HepG2 (cell line): ENCODE results near the gene EEPD1. TPM values are rescaled to one million over a fixed set of nuclear protein-coding genes. Genes with fewer than 3 reads are reported as not detected.

Experiments used
- ATAC-seq: fragments of 200-7000 bp; cut with Tn5 transposase; 3 replicates; pipeline ENCODE4 v1.9.1; 2020; ENCODE audit warnings: mild to moderate bottlenecking, moderate library complexity
- BruUV-seq: library from RNA; stranded (reverse); fragments of 400-500 nt; replicated peaks from 2 replicates; lab custom pipeline; 2021; lab: Mats Ljungman, UMichigan
- CTCF ChIA-PET: fragments of 300-600 bp; formaldehyde crosslinking; extraction: SDS; loops from one replicate; lab custom pipeline; 2021; ENCODE audit warnings: low total read pairs, inconsistent platforms, low intra/inter-chr PET ratio; lab: Yijun Ruan, JAX
- POLR2A ChIA-PET: fragments of 350-600 bp; sonication (Branson Sonifier 250); formaldehyde crosslinking; loops from one replicate; lab custom pipeline; 2020; ENCODE audit warnings: antibody characterized with exemption, inconsistent platforms; lab: Yijun Ruan, JAX
- DNase-seq: peaks from one replicate; pipeline ENCODE4 v3.0.0-alpha.2; 2015; ENCODE audit warnings: low spot score
- FAIRE-seq: peaks from 3 replicates; lab custom pipeline; 2011; peaks lifted over from hg19 to GRCh38; lab: Jason Lieb, UNC
- H2AFZ ChIP-seq: one replicate; pipeline ENCODE4 v1.6.1; 2011; ENCODE audit warnings: low read length, inconsistent platforms
- H3K27ac ChIP-seq: fragments of 300-600 bp; 3 replicates; pipeline ENCODE4 v1.8.0; 2011; ENCODE audit warnings: mixed run types, mild to moderate bottlenecking, mixed read lengths, low read length, inconsistent platforms; ENCODE audit not compliant: insufficient read depth; ENCODE audit errors: extremely low read length
- H3K27me3 ChIP-seq, 2 experiments: fragments of 200-600 bp in 1 of 2; 2 replicates in 1 of 2; 3 replicates in 1 of 2; pipeline versions ENCODE4 v1.6.0 to v1.8.0; 2011; ENCODE audit warnings: low read length in 2 of 2, mild to moderate bottlenecking in 2 of 2, moderate library complexity in 2 of 2, inconsistent platforms in 1 of 2; ENCODE audit not compliant: insufficient read depth in 2 of 2, control insufficient read depth in 1 of 2
- H3K36me3 ChIP-seq, 2 experiments: fragments of 200-600 bp in 1 of 2; replicated peaks in 1 of 2; 2 replicates in 1 of 2; 3 replicates in 1 of 2; pipeline versions ENCODE4 v1.5.1 to v1.8.0; 2011; ENCODE audit warnings: low read length in 2 of 2, inconsistent platforms in 1 of 2; ENCODE audit not compliant: insufficient read depth in 2 of 2, control insufficient read depth in 1 of 2
- H3K4me1 ChIP-seq: 2 replicates; pipeline ENCODE4 v1.5.1; 2012; ENCODE audit warnings: low read length, inconsistent platforms; ENCODE audit not compliant: insufficient read depth
- H3K4me2 ChIP-seq: 2 replicates; pipeline ENCODE4 v1.6.0; 2011; ENCODE audit warnings: low read depth, low read length, inconsistent platforms
- H3K4me3 ChIP-seq, 3 experiments: fragments of 200-600 bp in 1 of 3; sonication (generic), shearing (Covaris generic) in 1 of 3; replicated peaks in 1 of 3; 2 replicates each; pipeline ENCODE4 v1.5.1; 2011 to 2016; ENCODE audit warnings: low read length in 3 of 3, inconsistent platforms in 2 of 3, low read depth in 2 of 3, mild to moderate bottlenecking in 2 of 3, control low read depth in 1 of 3, mixed read lengths in 1 of 3; ENCODE audit not compliant: insufficient read depth in 1 of 3
- H3K79me2 ChIP-seq: one replicate; pipeline ENCODE4 v1.6.1; 2011; ENCODE audit warnings: low read length, inconsistent platforms; ENCODE audit not compliant: insufficient read depth
- H3K9ac ChIP-seq: 2 replicates; pipeline ENCODE4 v1.6.0; 2011; ENCODE audit warnings: mild to moderate bottlenecking, low read depth, low read length, inconsistent platforms; ENCODE audit not compliant: insufficient read depth
- H3K9me3 ChIP-seq: 2 replicates; pipeline ENCODE4 v1.5.1; 2012; ENCODE audit warnings: mild to moderate bottlenecking, low read length
- H4K20me1 ChIP-seq: 2 replicates; pipeline ENCODE4 v1.6.0; 2011; ENCODE audit warnings: inconsistent platforms, mild to moderate bottlenecking, low read length, moderate library complexity; ENCODE audit not compliant: insufficient read depth
- ATF3 ChIP-seq: sonication (generic); formaldehyde crosslinking; IDR thresholded peaks from 2 replicates; pipeline ENCODE4 v1.4.0; 2020; ENCODE audit warnings: missing genetic modification reagents
- FOXK2 ChIP-seq: fragments of 450-650 bp; IDR thresholded peaks from 2 replicates; pipeline ENCODE4 v1.6.1; 2016
- HNRNPL ChIP-seq: fragments of 200-400 bp; formaldehyde crosslinking; IDR thresholded peaks from 2 replicates; pipeline ENCODE4 v1.6.1; 2017; ENCODE audit warnings: mild to moderate bottlenecking, low read depth, low read length
- KLF16 ChIP-seq, 2 experiments: sonication (generic) in 1 of 2; formaldehyde crosslinking in 1 of 2; IDR thresholded peaks; 2 replicates each; pipeline versions ENCODE4 v1.6.1 to v1.8.0; 2016 to 2023; ENCODE audit warnings: missing genetic modification reagents in 2 of 2, missing compliant biosample characterization in 1 of 2
- MIXL1 ChIP-seq: IDR thresholded peaks from 2 replicates; pipeline ENCODE4 v1.6.1; 2016
- MYPOP ChIP-seq: sonication (generic); formaldehyde crosslinking; IDR thresholded peaks from 2 replicates; pipeline ENCODE4 v1.8.1; 2023; ENCODE audit warnings: mild to moderate bottlenecking, moderate library complexity, missing genetic modification reagents
- PHF5A ChIP-seq: IDR thresholded peaks from one replicate; pipeline ENCODE4 v1.6.1; 2018; ENCODE audit warnings: low read depth, missing genetic modification reagents; ENCODE audit not compliant: unreplicated experiment
- POLR2AphosphoS5 ChIP-seq: IDR thresholded peaks from 2 replicates; pipeline ENCODE4 v1.6.1; 2012; ENCODE audit warnings: low read depth, low read length
- TCF12 ChIP-seq, 2 experiments: fragments of 450-650 bp in 1 of 2; sonication (generic) in 1 of 2; formaldehyde crosslinking in 1 of 2; IDR thresholded peaks; 2 replicates each; pipeline versions ENCODE4 v1.6.1 to v1.8.0; 2017 to 2022; ENCODE audit warnings: antibody characterized with exemption in 1 of 2, mild to moderate bottlenecking in 1 of 2, missing genetic modification reagents in 1 of 2, moderate library complexity in 1 of 2
- ZNF616 ChIP-seq: sonication (generic); formaldehyde crosslinking; IDR thresholded peaks from 2 replicates; pipeline ENCODE4 v1.5.0; 2020; ENCODE audit warnings: low read depth, mild to moderate bottlenecking, missing genetic modification reagents
- ZNF75D ChIP-seq: sonication (generic); formaldehyde crosslinking; IDR thresholded peaks from 2 replicates; pipeline ENCODE4 v1.8.1; 2023; ENCODE audit warnings: missing genetic modification reagents, mild to moderate bottlenecking, borderline replicate concordance
- ZNF772 ChIP-seq: sonication (generic); formaldehyde crosslinking; IDR thresholded peaks from 2 replicates; pipeline ENCODE4 v1.5.0; 2020; ENCODE audit warnings: mild to moderate bottlenecking, missing genetic modification reagents
- WGBS: methylation state at CpG from one replicate; pipeline ENCODE4 v1.1.6; 2017; ENCODE audit warnings: low lambda C conversion rate; 5-methylcytosine and 5-hydroxymethylcytosine counted together
- in situ Hi-C: cut with HindIII; loops from 2 replicates; pipeline ENCODE4 v1.10.0; 2017; ENCODE audit warnings: low pct_unique_long_range_greater_than_20kb; ENCODE audit not compliant: extremely low pct_ligation_motif_present
- intact Hi-C: fragments of 100-400 bp; cut with micrococcal nuclease; formaldehyde crosslinking; loops from one replicate; pipeline ENCODE4 v1.10.0; 2022; ENCODE audit not compliant: unreplicated experiment
- polyA plus RNA-seq, 8 experiments: library from polyadenylated mRNA; depleted of rRNA in 3 of 8; stranded (reverse) in 7 of 8; unstranded in 1 of 8; fragments of >200 nt; fragmentation: Illumina TruSeq in 4 of 8; extraction: Trizol in 4 of 8; gene quantifications; 2 replicates each; pipeline versions ENCODE4 v1.2.1 to v1.2.3, GENCODE V29; 2011 to 2016; ENCODE audit warnings: low read depth in 4 of 8, missing spikeins in 1 of 8, mixed read lengths in 1 of 8; ENCODE audit not compliant: insufficient read depth in 1 of 8
- total RNA-seq, 5 experiments: library from RNA; depleted of rRNA; stranded (reverse); fragments of >200 nt; fragmentation: Illumina TruSeq; extraction: Trizol; gene quantifications; 2 replicates each; pipeline ENCODE4 v1.2.3, GENCODE V29; 2016; ENCODE audit warnings: low read depth in 1 of 5

EEPD1 gene
- total and polyA plus RNA-seq, 2 of the 13 experiments (the other 11 are each of a cell fraction or from before 2014, with no cell fraction given): 10.1 to 16.4 TPM

- ATAC-seq: no peak
- ChIA-PET POLR2A (no interaction called here), CTCF (no interaction called here)
- intact Hi-C loops (no loop called here), in situ Hi-C loops (no loop called here)
- Histone ChIP-seq H3K36me3 (no peaks in the 10 kb centered on the region), H4K20me1 (no peaks in the 10 kb centered on the region), H3K27me3 (peaks cover 0 to 15% of the 10 kb centered on the region in 2 experiments; a peak in 1 of 5 replicates), H2AFZ (no peak overlapping the region), H3K27ac (no peak overlapping the region), H3K4me1 (peaks cover 20% of the 10 kb centered on the region), H3K4me3 (no peak overlapping the region), H3K4me2 (no peak overlapping the region), H3K9ac (no peak overlapping the region), H3K9me3 (no peaks in the 10 kb centered on the region), H3K79me2 (no peaks in the 10 kb centered on the region)
- no peak for DNase-seq
- no peak for FAIRE-seq
- BruUV-seq: no TSS peak
- 60% methylated on average over 5 of the region's 6 CpGs for WGBS
- TF ChIP-seq ATF3 (CRISPR knock-in tag) (no peak), MYPOP (CRISPR knock-in tag) (no peak), KLF16 (CRISPR knock-in tag; IDR thresholded peaks at IDR 0.05) (no peak), ZNF772 (CRISPR knock-in tag) (no peak), FOXK2 (no peak), MIXL1 (CRISPR knock-in tag) (no peak), HNRNPL (no peak), POLR2AphosphoS5 (no peak), ZNF616 (CRISPR knock-in tag) (no peak), TCF12 (IDR thresholded peaks at IDR 0.05) (no peak), TCF12 (CRISPR knock-in tag; IDR thresholded peaks at IDR 0.05) (no peak), PHF5A (no peak), ZNF75D (CRISPR knock-in tag) (no peak)
- TF ChIP-seq, all 625 proteins: peak for 0
Measured at GRCh38 chr7:36109013-36109627, 43.9 kb upstream of the EEPD1 start.
